Fibroblast of mammary gland (primary cell): ENCODE results near the gene ZNF76.

Experiments
- DNase-seq: peaks from one replicate; pipeline ENCODE4 v3.0.0-alpha.2; 2010; ENCODE audit warnings: low read depth
- H3K4me3 ChIP-seq: 2 replicates; pipeline ENCODE4 v1.5.1; 2011; ENCODE audit warnings: low read depth, mild to moderate bottlenecking, low read length, moderate library complexity; ENCODE audit not compliant: control insufficient read depth
- CTCF ChIP-seq: conservative IDR thresholded peaks from 2 replicates; pipeline ENCODE4 v1.5.1; 2011; ENCODE audit warnings: low read depth, low read length, inconsistent platforms; ENCODE audit not compliant: control insufficient read depth, insufficient read depth

Gene ZNF76

GRCh38 chr6:35242906-35243305 is 16.6 kb upstream of the ZNF76 start:
- no peak for TF ChIP-seq CTCF
- no peak for DNase-seq
- H3K4me3 ChIP-seq, result no peak overlapping the region

GRCh38 chr6:35243386-35243958 is 16.1 kb upstream of the ZNF76 start:
- TF ChIP-seq CTCF, result no peak
- DNase-seq, result no peak
- no peak overlapping the region for H3K4me3 ChIP-seq

- DNase-seq, result no peak
- no peak for TF ChIP-seq CTCF
- H3K4me3 ChIP-seq, result no peak overlapping the region
Observed at GRCh38 chr6:35244551-35244950, 15.0 kb upstream of the ZNF76 start.

DNA sequence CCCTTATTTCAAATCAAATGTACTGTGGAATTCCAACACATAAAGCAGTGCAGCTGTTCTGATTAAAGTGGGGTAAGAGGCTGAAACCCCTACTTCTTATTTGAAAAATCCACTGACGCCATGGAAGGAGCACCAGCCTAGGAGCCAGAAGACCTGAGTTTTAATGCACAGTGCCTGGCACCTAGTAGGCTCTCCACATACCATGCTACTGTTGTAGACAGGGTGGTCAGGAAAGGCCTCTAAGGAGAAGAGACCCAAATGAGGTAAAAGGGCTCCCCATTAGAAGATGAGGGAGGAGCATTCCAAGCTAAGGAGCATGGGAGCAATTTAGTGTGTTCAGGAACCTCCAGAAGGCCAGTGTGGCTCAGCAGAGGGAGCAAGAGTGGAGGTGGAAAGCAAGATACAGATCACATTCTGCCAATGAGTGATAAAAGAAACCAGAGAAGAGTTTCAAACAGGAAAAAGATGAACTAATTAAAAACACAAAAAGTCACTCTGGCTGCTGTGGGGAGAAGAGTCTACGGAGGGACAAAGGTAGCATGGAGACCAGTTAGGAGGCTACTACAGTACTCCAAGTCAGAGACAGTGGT is 11.8 kb upstream of the ZNF76 start:
- no peak for DNase-seq
- H3K4me3 ChIP-seq, result no peak overlapping the region
- no peak for TF ChIP-seq CTCF

DNA sequence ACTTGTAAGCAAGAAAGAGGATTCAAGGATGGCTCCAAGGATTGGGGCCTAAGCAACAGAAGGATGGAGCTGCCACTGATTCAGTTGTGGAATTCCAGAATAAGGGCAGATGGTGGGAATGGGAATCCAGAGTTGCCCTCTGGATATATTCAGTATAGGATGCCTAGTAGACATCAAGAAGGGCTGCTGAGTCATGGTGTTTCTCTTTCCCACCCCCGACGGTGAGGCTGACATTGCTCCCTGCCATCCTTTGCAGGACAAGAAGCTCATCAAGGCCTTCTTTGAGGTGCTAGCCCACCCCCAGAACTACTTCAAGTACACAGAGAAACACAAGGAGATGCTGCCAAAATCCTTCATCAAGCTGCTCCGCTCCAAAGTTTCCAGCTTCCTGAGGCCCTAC is 11.2 kb upstream of the ZNF76 start:
- TF ChIP-seq CTCF, result no peak
- H3K4me3 ChIP-seq, result no peak overlapping the region
- DNase-seq, result peak; percentile 27

GRCh38 chr6:35248965-35249364 is 10.6 kb upstream of the ZNF76 start:
- DNase-seq, result no peak
- H3K4me3 ChIP-seq, result no peak overlapping the region
- TF ChIP-seq CTCF, result no peak
